Suppressor macrophage treated with lipopolysaccharide for 4 hours (primary cell): ENCODE measurements around the gene KAZN.

ENCODE experiments used
- DNase-seq: peaks from one replicate; pipeline ENCODE4 v3.0.0-alpha.2; 2020

KAZN gene

DNA sequence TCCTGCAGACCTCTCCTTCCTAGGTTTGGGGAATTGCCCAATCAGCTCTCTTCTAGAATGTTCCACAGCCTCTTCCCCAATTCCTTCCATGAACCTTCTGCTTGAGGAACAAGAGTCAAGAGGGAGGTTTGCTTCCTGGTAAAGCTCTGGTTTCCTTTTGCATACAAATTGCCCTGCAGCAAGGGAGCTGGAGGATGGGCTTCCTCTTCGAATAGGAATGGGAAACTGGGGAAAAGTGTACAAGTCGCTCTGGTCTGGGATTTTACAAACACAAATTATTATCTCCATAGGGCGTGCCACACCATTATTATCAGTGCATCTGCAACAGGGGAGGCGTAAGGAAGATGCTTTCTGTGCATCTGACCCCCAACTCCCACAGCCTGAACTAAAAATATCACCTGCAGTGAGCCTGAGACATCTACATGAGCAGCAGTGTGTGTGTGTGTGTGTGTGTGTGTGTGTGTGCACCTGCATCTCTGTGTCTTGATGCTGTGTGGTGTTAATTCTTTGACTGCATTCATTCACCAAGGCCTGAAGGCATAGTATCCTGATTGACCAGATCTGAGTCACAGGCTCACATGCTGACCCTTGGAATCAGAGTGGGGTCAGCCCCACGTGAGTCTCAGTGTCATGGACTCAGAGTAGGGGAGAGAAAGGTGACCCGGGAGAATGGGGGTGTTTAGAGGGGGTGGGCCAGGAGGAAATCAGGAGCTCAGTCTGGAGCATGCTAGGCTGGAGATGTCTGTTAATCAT is 272.9 kb downstream of the KAZN start:
- DNase-seq: peak; percentile 8

DNA sequence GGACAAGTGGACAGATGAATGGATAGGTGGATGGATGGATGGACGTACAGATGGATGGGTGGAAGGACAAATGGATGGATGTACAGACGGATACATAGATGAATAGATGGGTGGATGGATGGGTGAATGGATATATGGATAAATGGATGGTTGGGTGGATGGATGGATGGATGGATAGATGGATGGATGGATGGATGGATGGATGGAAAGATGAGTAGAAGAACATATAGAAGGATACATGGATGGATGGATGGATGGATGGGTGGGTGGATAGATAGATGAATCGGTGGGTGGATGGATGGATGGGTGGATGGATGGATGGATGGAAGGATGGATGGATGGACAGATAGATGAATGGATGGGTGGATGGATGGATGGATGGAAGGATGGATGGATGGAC is 274.3 kb downstream of the KAZN start:
- no peak for DNase-seq

DNA sequence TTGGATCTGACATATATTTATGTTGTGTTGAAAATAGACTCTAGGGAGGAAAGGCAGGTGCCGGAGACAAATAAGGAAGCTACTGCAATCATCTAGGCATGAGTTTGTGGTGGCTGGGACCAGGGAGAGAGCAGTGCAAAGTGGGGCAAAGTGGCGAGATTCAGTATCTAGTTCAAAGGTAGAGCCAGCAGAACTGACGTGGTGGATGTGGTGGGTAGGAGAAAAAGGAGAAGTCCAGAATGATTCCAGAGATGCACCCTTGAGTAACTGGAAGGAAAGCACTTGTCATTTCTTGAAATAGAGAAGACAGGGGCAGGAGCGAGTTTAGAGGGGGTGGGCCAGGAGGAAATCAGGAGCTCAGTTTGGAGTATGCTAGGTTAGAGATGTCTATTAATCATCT is 275.2 kb downstream of the KAZN start:
- peak; percentile 58 for DNase-seq

DNA sequence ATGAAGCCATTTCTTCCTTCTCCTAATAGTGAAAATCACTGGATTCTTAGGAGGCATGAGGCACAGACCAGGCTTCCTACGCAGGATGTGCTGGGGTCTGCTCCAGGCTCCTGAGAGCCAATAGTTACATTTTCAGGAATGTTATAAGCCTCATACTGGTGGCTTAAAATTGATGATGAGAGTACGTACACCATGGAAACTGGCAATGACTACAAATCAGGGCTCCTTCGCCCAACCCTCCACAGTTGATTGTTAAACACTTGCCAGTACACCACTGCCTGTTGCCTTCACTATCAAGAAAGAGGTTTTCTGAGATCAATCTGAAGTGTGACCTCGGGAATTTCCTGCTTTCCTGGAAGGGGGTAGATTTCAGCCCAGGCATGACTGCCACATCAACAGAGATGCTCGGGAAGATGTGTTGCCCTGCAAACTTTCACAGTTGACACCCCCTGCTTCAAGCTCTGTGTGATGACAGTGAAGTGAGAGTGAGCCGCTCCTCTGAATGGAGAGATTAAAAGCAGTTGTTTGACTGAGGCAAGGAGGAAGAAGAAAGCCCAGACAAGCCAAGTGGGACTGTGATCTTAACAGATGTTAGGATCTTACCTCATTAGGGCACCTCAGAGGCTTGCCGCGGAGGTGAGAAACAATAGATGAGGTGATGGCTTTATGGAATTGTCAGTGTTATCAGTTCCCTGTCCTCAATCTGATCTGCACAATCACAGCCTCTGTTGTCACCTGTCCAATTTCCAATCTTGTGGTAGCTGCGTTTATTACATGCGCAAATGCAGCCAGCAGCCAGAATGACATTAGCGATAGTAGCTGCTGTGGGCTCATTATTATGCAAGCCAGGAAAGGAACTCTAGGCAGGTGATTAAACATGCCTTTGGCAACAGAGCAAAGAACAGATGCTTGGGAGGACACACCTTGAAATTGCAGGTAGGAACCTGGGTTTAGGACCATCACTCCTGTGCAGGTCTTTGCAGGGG is 277.3 kb downstream of the KAZN start:
- no peak for DNase-seq

DNA sequence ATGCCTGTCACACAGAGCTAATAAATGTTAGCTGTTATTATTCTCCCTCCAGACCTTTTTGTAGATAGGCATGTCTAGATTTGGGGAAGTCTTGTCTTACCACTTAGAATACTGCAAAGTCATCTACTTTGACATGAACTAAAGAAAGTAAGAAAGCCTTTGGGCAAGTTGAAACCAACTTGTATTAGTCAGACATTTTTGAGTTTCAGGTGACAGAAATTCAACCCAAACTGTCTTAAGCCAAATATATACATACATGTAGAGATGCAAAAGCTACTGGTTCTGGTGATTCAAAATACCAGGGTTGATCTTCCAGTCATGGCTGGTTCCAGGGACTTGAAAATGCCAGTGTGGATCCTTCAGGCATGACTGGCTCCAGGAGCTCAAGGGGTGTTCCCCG is 278.3 kb downstream of the KAZN start:
- DNase-seq: no peak

DNA sequence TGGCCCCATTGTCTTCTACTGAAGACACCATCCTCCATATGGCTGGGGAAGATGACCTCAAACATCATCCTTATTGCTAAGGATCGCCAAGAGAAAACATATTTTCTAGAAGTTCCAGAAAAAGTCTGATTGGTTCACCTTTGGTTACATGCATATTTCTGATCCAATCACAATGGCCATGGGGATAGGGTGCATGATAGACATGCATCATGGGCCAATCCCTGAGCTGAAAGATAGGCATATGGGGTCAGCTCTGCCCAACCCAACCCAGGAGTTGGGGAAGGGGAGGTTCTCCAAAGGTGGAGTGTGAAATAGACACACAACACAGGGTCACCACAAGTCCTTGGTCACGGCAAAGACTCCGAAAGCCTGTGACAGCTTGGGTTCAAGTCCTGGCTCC is 278.7 kb downstream of the KAZN start:
- DNase-seq: no peak

DNA sequence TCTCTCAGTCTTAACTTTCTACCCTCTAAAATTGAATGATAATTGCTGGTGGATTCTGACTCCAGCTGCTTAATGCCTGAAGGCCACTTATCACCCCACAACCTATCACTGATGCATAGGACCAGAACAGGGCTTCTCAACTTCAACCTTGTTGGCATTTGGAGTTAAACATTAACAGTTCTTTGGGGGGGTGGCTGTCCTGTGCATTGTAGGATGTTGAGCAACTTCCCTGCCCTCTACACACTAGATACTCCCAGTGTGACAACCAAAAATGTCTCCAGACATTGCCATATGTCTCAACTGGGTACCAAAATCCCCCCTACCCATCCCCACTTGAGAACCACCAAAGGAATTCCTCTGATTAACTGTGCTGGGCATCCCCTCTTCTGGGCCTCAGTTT is 279.6 kb downstream of the KAZN start:
- DNase-seq: no peak

DNA sequence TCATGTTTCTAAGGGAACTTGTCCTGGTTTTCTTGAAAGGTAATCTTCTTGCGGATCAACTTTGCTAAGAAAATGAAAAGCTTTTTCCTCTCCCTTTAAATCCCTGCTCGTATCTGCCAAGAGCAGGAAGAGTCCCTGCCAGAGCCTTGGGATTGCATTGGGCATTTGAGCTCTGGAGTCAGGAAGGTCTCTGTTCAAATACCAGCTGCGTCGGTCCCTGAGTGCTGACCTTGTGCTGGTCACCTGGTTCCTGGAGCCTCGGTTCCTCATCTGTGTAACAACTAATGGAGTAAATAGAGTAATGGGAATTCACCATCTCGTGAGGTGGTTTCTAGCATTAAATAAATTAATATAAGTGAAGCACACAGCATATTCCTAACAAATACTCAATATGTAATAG is 280.5 kb downstream of the KAZN start:
- no peak for DNase-seq

DNA sequence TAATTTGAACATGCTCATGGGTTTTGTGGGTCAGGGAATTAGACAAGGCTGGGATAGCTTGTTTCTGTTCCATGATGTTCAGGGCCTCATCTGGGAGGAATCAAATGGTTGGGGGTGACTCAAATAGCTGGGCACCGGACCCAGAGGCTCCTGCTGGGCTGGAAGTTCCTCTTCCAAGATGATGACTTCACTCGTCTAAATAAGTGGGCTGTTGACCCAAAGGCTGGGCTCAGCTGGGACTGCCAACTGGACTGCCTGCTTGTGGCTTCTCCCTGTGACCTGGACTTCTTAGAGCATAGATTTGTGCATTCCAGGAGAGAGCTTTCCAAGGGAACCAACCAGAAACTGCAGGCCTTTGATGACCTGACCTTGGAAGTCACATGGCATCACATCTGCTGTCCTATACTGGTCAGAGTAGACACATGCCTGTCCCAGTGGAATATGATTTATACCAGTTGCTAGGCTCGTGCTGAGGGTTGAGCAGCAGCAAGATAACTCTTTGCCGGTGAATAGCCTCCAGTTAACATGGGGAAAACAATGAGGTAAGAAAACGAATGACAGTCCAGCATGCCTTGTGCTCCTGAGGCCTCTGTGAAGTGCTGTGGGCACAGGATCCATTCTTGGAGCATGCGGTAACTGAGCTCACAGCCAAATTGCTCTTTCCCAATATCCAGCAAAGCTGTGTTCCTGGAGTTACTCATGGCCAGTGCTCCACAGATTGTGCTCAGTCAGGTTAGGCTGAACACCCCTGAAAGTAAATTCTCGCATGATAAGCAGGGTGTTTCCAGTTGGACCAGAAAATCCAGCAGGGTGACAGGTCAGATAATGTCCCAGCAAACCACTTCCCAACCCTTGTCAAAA is 282.2 kb downstream of the KAZN start:
- DNase-seq: peak; percentile 44

DNA sequence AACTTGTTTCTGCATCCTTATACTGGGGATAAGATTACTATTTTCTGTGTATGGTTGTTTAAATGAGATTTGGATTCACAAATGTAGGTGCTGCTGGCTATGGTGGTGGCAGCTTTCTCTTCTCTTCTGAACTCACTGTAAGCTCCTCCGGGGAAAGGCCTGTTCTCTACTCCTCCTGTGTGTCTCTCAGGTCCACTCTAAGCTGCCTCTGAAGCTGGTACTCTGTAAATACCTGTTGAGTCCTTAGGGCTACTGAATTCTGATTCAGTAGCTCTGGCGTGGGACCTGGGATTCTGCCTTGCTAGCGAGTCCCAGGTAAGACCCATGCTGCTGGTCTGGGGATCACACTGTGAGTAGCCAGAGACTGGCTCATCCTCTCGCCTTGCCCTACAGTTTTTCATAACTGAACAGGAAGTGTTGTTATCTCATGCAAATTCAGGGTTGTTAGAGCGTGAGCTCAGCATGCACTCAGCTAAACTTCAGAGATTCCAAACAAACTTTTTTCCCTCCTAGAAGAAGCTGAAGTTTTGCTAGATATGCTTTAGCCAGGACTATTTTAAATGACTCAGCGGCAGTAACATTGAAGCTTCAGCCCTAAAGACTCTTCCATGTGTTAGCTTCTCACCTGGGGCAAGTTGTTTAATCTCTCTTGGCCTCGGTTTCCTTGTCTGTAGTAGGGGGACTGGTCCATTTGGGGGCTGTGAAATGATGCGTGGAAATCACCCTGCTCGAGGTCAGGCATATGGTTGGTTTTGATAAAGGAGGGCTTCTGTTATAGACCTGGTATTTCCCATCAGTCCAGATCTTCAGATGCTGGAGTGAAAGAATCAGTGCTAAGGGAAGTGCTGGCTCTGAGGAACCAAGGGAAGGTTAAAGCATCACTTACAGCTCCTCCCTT is 283.5 kb downstream of the KAZN start:
- no peak for DNase-seq

DNA sequence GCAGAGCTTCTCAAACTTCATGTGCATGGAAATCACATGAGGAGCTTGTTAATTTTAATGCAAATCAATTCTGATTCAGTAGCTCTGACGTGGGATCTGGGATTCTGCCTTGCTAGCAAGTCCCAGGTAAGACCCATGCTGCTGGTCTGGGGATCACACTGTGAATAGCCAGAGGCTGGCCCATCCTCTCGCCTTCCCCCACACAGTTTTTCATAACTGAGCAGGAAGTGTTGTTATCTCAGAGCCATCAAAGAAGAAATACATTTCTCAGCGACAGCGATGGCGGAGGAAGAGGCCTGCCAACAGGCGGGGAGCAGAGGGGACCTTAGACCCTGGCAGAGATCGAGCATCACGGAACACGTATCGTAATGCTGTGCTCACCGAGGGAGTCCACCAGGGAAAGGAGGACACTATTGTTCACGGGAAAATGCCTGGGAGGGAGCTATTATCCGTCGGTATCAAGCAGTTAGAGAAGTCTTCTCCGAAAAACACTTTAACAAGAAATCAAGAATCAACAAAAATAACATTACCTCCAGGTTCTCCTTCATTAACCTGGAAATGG is 286.2 kb downstream of the KAZN start:
- DNase-seq: no peak

DNA sequence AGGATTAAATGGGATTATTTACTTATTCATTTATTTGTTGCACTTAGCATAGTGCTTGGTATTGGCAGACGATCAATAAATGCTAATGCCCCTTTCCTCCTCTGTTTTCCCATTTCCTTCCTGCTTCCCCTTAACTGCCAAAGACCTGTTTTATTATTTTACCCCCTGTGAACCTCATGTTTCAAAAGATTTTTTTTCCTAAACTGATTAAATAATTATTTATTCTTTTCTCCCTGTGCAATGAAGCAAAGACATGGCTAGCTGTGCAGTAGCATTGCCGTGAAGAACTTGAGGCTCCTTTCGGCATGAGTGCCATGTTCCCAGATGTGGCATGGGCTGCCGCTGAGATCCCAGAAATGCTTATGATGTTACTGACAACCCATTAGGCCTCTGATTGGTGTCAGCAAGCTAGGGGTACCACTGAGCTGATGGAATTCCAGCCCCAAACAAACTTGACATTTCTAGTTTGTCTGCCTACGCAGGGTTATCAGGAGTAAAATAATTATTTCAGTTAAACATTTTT is 288.6 kb downstream of the KAZN start:
- no peak for DNase-seq

DNA sequence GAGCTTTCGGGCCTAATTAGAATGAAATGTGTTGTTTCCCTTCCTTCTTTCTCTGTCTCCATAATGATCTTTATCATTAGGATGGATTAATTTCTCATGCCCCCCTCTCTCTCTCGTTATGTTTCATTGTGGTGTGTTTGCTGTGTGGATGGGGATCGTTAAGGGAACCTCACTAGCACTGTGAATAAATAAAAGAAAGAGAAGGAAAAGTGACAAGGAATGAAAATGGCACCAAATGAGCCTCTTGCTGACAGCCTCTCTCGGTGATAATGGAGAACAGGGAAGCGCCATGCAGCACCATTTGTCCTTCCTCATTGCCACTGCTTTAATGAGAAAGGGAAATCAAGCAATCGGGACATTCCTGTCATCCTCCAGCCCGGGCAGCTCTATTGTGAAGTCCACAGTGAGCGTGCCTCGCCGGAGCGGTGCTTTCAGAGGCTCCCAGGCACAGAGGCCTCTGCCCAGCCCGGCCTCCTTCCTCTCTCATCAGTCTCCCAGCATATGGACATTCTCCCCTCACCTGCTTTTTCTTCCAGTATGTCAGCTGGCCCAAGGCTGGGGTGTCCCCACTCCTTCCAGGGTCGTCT is 289.4 kb downstream of the KAZN start:
- DNase-seq: no peak

DNA sequence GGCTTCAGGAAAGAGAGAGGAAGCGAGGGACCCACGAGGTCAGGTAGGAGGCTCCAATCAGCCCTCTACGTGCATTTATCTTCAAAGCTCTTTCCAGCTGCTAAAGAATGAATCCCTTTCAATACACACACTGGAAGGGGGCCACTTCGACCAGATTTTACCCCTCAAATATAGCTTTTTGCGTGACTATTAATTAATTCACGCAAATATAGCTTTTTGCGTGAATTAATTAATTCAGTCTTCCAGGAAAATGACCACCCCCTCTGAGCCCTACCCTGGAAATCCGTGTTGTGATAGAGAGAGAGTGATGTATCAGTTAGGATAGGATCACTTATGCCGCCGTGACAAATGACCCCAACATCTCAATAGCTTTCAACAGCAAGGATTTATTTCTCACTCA is 289.9 kb downstream of the KAZN start:
- no peak for DNase-seq

DNA sequence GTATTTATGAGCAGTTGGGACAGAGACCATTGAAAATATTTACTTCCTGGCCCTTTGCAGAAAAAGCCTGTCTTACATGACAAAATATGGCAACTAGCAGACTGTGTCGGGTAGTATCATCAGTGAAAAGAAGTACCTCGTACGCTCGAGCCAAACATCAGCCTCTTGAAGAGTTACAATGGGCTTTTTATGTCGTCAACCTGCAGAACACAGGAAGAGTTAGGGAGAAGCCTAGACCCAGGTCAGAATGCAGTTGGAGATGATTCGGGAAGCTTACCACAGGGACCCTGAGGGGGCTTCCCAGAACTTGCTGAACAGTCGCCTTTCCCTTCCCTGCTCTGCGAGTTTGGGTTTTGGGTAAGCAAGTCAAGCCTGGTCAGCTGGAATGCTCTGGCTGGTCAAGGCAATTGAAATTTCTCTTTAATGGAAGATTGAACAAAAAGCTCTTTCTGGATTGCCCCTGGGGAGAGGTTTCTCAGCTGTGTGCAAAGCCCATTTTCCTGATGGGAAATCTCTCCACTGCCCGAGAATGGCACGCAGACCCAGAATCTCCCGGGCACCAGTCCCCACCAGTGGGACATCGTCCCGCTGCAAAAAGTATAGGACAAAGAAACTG is 291.4 kb downstream of the KAZN start:
- no peak for DNase-seq

DNA sequence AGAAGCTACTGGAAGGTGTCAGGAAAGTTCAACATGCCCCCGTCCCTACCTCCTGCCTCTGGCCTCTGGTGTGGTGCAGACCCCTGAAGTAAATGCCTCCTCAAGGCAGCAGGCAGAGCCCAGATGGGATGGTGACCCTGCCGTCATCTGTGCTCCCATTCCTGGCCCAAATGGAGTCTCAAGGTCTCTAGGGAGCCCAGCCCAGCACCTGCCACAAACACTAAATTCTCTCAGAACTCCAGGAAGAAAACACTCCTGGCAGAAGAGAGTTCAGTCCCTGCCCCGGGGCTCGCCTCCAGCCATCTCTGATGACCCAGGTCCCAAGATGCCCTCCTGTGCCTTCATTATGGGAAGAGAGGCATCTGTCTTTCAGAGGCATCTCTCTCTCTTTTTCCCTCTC is 293.5 kb downstream of the KAZN start:
- no peak for DNase-seq

DNA sequence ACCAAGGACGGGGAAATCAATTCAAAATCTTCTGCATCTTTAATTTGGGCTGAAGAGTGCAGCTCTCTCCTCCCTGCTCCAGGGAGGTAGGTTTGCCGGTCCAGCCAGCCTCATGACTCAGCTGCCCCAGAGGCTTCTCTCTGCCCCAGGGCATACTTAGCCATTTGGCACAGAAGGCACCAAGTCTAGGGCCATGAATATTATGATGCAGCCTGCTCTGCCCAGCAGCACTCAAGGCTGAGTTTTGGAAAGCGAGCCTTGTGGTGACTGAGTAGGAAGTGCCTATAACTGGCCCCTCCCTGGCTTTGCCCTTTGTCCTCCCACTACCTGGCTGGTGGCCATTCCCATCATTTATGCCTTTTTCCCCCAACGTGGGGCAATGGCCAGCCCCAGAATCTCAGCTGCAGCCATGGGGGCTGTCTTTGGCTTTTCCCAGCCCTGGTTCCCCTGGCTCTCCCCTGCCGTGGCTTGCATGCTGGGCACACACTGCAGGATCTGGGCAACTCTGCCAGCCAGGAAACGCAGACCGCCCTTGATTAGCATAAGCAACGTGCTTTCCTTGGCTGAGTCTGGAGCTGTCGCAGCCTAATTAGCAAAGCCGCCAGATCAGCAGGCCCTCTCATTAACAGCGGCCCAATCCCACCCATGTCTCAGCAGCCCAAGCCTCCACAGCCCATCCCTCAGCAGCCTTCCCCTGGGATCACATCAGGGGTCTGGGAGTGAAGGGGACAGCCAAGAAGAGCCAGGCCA is 296.5 kb downstream of the KAZN start:
- no peak for DNase-seq

DNA sequence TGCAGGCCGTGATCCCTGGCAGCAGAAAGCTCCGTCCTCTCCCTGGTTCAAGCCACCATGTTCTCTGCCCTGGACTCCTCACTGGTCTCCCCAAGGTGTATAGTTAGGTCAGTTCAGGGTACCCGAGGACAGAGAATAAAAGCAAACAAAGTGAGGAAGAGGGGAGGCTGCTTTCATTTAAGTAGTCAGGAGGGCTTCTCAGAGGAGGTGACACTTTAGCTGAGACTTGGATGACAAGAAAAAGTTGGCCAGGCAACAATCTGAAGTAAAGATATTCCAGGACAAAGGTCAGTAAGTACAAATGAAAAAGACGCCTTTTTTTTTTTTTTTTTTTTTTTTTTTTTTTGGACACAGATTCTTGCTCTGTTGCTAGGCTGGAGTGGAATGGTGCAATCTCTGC is 297.2 kb downstream of the KAZN start:
- no peak for DNase-seq

DNA sequence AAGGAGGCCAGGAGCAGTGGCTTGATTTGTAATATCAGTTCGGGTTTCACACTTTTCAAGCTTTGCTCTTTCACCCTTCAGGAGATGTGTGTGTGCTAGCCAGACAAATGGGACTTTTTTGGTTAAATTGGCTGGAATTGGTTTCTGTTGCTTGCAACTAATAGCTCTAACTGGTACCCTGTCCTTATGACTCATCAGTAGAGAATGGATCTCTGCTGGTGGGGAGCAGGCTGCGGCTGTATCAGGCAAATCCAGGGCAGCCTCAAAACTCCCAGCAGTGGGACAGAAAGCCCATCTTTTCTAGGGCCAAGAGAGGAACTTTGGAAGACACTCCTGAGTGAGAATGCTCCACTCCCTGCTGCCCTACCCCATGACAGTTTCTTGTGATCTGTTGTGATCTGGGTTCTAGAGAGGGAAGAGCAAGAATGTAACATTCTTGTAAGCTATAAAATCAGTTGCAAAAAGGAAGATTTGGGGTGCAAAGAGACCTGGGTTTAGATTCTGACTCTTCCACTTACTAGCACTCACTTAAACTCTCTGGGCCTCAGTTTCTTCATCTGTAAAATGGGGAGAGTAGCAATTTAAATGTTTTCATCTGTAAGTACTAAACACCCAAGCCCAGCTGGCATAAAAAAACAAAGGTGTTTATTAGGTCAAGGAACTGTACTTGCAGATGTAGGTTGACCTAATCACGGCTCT is 298.0 kb downstream of the KAZN start:
- DNase-seq: no peak
